ENCODE results near the gene DEDD. TPM values are rescaled to one million over a fixed set of nuclear protein-coding genes. Genes with fewer than 3 reads are reported as not detected.
A peak's percentile ranks its signal among the peaks of the same experiment; 100 is the strongest.

The DEDD gene
- total and polyA plus RNA-seq, 2 of the 13 experiments (the other 11 are each of a cell fraction or from before 2014, with no cell fraction given), result 12.6 to 27.8 TPM

DNA sequence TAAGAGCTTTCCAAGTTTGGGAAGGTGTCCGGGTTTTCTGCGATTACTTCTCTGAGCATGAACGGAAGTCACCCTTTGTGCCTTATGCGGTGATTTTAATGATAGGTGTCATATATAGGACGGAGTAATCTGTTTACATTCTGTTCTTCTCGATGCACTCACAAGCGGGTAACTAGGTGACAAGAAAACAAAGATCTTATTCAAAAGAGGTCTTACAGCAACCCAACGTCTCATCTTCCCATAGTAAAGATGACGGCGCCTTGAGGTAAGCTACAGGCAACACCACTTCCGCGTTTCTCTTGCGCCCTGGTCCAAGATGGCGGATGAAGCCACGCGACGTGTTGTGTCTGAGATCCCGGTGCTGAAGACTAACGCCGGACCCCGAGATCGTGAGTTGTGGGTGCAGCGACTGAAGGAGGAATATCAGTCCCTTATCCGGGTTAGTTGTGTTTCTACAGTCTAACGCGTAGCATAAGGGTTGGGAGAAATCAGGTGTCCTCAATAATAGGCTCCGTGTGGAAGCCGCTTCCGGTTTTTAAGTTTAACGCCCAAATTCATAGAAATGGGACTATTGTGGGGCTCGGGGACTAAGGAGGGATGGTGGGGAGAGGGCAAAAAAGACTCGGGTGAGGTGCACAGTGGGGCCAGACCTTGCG, 21.3 kb upstream of the DEDD start, which contains the start of gene UFC1 (continued):
- TF ChIP-seq, protein P1, sequence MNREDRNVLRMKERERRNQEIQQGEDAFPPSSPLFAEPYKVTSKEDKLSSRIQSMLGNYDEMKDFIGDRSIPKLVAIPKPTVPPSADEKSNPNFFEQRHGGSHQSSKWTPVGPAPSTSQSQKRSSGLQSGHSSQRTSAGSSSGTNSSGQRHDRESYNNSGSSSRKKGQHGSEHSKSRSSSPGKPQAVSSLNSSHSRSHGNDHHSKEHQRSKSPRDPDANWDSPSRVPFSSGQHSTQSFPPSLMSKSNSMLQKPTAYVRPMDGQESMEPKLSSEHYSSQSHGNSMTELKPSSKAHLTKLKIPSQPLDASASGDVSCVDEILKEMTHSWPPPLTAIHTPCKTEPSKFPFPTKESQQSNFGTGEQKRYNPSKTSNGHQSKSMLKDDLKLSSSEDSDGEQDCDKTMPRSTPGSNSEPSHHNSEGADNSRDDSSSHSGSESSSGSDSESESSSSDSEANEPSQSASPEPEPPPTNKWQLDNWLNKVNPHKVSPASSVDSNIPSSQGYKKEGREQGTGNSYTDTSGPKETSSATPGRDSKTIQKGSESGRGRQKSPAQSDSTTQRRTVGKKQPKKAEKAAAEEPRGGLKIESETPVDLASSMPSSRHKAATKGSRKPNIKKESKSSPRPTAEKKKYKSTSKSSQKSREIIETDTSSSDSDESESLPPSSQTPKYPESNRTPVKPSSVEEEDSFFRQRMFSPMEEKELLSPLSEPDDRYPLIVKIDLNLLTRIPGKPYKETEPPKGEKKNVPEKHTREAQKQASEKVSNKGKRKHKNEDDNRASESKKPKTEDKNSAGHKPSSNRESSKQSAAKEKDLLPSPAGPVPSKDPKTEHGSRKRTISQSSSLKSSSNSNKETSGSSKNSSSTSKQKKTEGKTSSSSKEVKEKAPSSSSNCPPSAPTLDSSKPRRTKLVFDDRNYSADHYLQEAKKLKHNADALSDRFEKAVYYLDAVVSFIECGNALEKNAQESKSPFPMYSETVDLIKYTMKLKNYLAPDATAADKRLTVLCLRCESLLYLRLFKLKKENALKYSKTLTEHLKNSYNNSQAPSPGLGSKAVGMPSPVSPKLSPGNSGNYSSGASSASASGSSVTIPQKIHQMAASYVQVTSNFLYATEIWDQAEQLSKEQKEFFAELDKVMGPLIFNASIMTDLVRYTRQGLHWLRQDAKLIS (CRISPR knock-in tag; IDR thresholded peaks at IDR 0.05), result no peak; the same call in 1 of the 2 replicates
- TF ChIP-seq, protein P2, sequence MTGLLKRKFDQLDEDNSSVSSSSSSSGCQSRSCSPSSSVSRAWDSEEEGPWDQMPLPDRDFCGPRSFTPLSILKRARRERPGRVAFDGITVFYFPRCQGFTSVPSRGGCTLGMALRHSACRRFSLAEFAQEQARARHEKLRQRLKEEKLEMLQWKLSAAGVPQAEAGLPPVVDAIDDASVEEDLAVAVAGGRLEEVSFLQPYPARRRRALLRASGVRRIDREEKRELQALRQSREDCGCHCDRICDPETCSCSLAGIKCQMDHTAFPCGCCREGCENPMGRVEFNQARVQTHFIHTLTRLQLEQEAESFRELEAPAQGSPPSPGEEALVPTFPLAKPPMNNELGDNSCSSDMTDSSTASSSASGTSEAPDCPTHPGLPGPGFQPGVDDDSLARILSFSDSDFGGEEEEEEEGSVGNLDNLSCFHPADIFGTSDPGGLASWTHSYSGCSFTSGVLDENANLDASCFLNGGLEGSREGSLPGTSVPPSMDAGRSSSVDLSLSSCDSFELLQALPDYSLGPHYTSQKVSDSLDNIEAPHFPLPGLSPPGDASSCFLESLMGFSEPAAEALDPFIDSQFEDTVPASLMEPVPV (CRISPR knock-in tag; IDR thresholded peaks at IDR 0.05), result no peak
- TF ChIP-seq ZFAT (CRISPR knock-in tag; conservative IDR thresholded peaks at IDR 0.05), result no peak
- peak; percentile 62; the same call in 1 of the 2 replicates for TF ChIP-seq TBX2 (CRISPR knock-in tag; IDR thresholded peaks at IDR 0.05; ENCODE audit: borderline replicate concordance)
- TF ChIP-seq ELF1 (CRISPR knock-in tag; IDR thresholded peaks at IDR 0.05), result peak; percentile 98
- TF ChIP-seq, protein P3, sequence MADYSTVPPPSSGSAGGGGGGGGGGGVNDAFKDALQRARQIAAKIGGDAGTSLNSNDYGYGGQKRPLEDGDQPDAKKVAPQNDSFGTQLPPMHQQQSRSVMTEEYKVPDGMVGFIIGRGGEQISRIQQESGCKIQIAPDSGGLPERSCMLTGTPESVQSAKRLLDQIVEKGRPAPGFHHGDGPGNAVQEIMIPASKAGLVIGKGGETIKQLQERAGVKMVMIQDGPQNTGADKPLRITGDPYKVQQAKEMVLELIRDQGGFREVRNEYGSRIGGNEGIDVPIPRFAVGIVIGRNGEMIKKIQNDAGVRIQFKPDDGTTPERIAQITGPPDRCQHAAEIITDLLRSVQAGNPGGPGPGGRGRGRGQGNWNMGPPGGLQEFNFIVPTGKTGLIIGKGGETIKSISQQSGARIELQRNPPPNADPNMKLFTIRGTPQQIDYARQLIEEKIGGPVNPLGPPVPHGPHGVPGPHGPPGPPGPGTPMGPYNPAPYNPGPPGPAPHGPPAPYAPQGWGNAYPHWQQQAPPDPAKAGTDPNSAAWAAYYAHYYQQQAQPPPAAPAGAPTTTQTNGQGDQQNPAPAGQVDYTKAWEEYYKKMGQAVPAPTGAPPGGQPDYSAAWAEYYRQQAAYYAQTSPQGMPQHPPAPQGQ (CRISPR knock-in tag; IDR thresholded peaks at IDR 0.05; ENCODE audit: borderline replicate concordance), result no peak
- TF ChIP-seq HOXD1 (CRISPR knock-in tag; IDR thresholded peaks at IDR 0.05), result peak; percentile 51; the same call in 1 of the 2 replicates
- peak; percentile 76 for TF ChIP-seq XRCC5 (optimal IDR thresholded peaks at IDR 0.05; ENCODE audit: low read length)
- no peak for TF ChIP-seq SP140L (CRISPR knock-in tag; IDR thresholded peaks at IDR 0.05; ENCODE audit: borderline replicate concordance)
- peak; percentile 51; the same call in 1 of the 2 replicates for TF ChIP-seq KLF6 (CRISPR knock-in tag; IDR thresholded peaks at IDR 0.05)
- no peak for TF ChIP-seq RARA (CRISPR knock-in tag; IDR thresholded peaks at IDR 0.05)
- peak; percentile 32; the same call in 1 of the 2 replicates for TF ChIP-seq JDP2 (CRISPR knock-in tag; IDR thresholded peaks at IDR 0.05; ENCODE audit: borderline replicate concordance)
- peak; percentile 54; the same call in 1 of the 2 replicates for TF ChIP-seq GPN1 (CRISPR knock-in tag; IDR thresholded peaks at IDR 0.05; ENCODE audit: borderline replicate concordance)
- no peak for TF ChIP-seq SETDB1 (CRISPR knock-in tag; IDR thresholded peaks at IDR 0.05; ENCODE audit: borderline replicate concordance)
- peak; percentile 82 for TF ChIP-seq RBM22 (optimal IDR thresholded peaks at IDR 0.05; ENCODE audit: low read length)
- peak; percentile 74; the same call in 1 of the 2 replicates for TF ChIP-seq BORCS8-MEF2B (CRISPR knock-in tag; IDR thresholded peaks at IDR 0.05)
- TF ChIP-seq, protein P4, sequence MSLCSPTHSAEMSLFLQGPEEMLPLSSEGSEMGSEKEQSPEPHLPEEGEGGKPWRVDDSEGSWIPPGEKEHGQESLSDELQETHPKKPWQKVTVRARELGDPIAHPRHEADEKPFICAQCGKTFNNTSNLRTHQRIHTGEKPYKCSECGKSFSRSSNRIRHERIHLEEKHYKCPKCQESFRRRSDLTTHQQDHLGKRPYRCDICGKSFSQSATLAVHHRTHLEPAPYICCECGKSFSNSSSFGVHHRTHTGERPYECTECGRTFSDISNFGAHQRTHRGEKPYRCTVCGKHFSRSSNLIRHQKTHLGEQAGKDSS (CRISPR knock-in tag; IDR thresholded peaks at IDR 0.05; ENCODE audit: borderline replicate concordance, low read depth), result no peak
- TF ChIP-seq RBFOX2 (IDR thresholded peaks at IDR 0.05; ENCODE audit: low read depth, low read length), result peak; percentile 69
- TF ChIP-seq PHF8 (CRISPR knock-in tag; IDR thresholded peaks at IDR 0.05), result peak; percentile 87
- no peak for TF ChIP-seq RFXANK (CRISPR knock-in tag; IDR thresholded peaks at IDR 0.05)
- no peak for TF ChIP-seq EEA1 (CRISPR knock-in tag; IDR thresholded peaks at IDR 0.05; ENCODE audit: borderline replicate concordance)
- TF ChIP-seq HMG20A (CRISPR knock-in tag; IDR thresholded peaks at IDR 0.05; ENCODE audit: borderline replicate concordance), result no peak
- 0 out of 2 replicates have a peak, but pooled peaks have one; percentile 56 for TF ChIP-seq CBX5 (CRISPR knock-in tag; IDR thresholded peaks at IDR 0.05; ENCODE audit: borderline replicate concordance)

Measured in HepG2 (cell line).